GM12878 (cell line): ENCODE results near the gene ERC2. TPM values are rescaled to one million over a fixed set of nuclear protein-coding genes. Genes with fewer than 3 reads are reported as not detected.

Experiments
- ATAC-seq: fragments of 200-7000 bp; cut with Tn5 transposase; 3 replicates; pipeline ENCODE4 v1.9.1; 2020; ENCODE audit warnings: mild to moderate bottlenecking, moderate library complexity
- BruUV-seq: library from RNA; stranded (reverse); fragments of 400-500 nt; replicated peaks from 2 replicates; lab custom pipeline; 2021; lab: Mats Ljungman, UMichigan
- CTCF ChIA-PET: fragments of 300-600 bp; sonication (Branson Sonifier 250); formaldehyde crosslinking; extraction: SDS; loops from one replicate; lab custom pipeline; 2021; ENCODE audit warnings: inconsistent platforms; lab: Yijun Ruan, JAX
- POLR2A ChIA-PET: fragments of 350-600 bp; formaldehyde crosslinking; extraction: SDS; loops from one replicate; lab custom pipeline; 2021; ENCODE audit warnings: inconsistent platforms; lab: Charles Lee
- RAD21 ChIA-PET: fragments of 300-600 bp; sonication (Branson Sonifier 250); formaldehyde crosslinking; loops from one replicate; lab custom pipeline; 2023; ENCODE audit warnings: antibody characterized with exemption; ENCODE audit not compliant: unreplicated experiment; lab: Charles Lee
- SMC1A ChIA-PET: fragments of 300-600 bp; sonication (Branson Sonifier 250); formaldehyde crosslinking; loops from one replicate; lab custom pipeline; 2023; ENCODE audit not compliant: unreplicated experiment, uncharacterized antibody; lab: Charles Lee
- DNase-seq: peaks from one replicate; pipeline ENCODE4 v3.0.0-alpha.2; 2011; ENCODE audit warnings: low read depth, low spot score
- FAIRE-seq: peaks from 3 replicates; lab custom pipeline; 2011; peaks lifted over from hg19 to GRCh38; lab: Jason Lieb, UNC
- H2AFZ ChIP-seq: 2 replicates; pipeline ENCODE4 v1.6.0; 2011; ENCODE audit warnings: low read depth, low read length, control low read depth; ENCODE audit not compliant: control insufficient read depth
- H3K27ac ChIP-seq: 2 replicates; pipeline ENCODE4 v1.5.1; 2011; ENCODE audit warnings: control low read depth; ENCODE audit not compliant: control insufficient read depth, insufficient read depth
- H3K27me3 ChIP-seq, 2 experiments: replicated peaks in 1 of 2; 2 replicates each; pipeline versions ENCODE4 v1.6.0 to v1.6.1; 2011; ENCODE audit warnings: low read length in 1 of 2; ENCODE audit not compliant: control insufficient read depth in 2 of 2, insufficient read depth in 2 of 2
- H3K36me3 ChIP-seq, 2 experiments: 2 replicates each; pipeline ENCODE4 v1.5.1; 2011; ENCODE audit warnings: low read length in 1 of 2; ENCODE audit not compliant: control insufficient read depth in 2 of 2, insufficient read depth in 2 of 2
- H3K4me1 ChIP-seq: 2 replicates; pipeline ENCODE4 v1.6.1; 2011; ENCODE audit warnings: mild to moderate bottlenecking, low read length, moderate library complexity, mixed read lengths; ENCODE audit not compliant: control insufficient read depth, insufficient read depth
- H3K4me2 ChIP-seq: 2 replicates; pipeline ENCODE4 v1.6.0; 2011; ENCODE audit warnings: control low read depth; ENCODE audit not compliant: control insufficient read depth, insufficient read depth
- H3K4me3 ChIP-seq: fragments of 200-600 bp; sonication (generic); 2 replicates; pipeline ENCODE4 v1.5.1; 2016
- H3K79me2 ChIP-seq: 2 replicates; pipeline ENCODE4 v1.6.0; 2011; ENCODE audit warnings: low read length; ENCODE audit not compliant: control insufficient read depth, insufficient read depth
- H3K9ac ChIP-seq: 2 replicates; pipeline ENCODE4 v1.8.0; 2011; ENCODE audit warnings: low read length, control low read depth, mixed read lengths; ENCODE audit not compliant: control insufficient read depth, insufficient read depth
- H3K9me3 ChIP-seq: replicated peaks from 3 replicates; pipeline ENCODE4 v1.5.1; 2011; ENCODE audit warnings: mild to moderate bottlenecking, low read length; ENCODE audit not compliant: control insufficient read depth, insufficient read depth
- H4K20me1 ChIP-seq: 2 replicates; pipeline ENCODE4 v1.6.0; 2011; ENCODE audit not compliant: control insufficient read depth, insufficient read depth
- BHLHE40 ChIP-seq, 2 experiments: fragments of 450-650 bp in 1 of 2; IDR thresholded peaks; 2 replicates each; pipeline ENCODE4 v1.6.1; 2011 to 2017; ENCODE audit warnings: low read depth in 2 of 2, borderline replicate concordance in 1 of 2, improper control_type of control experiment in 1 of 2, low read length in 1 of 2, mild to moderate bottlenecking in 1 of 2
- BMI1 ChIP-seq: fragments of 450-650 bp; IDR thresholded peaks from 2 replicates; pipeline ENCODE4 v1.6.1; 2016; ENCODE audit warnings: mild to moderate bottlenecking, moderate library complexity, borderline replicate concordance
- CHD1 ChIP-seq: IDR thresholded peaks from 2 replicates; pipeline ENCODE4 v1.6.1; 2012; ENCODE audit warnings: low read depth, low read length, improper control_type of control experiment
- CHD4 ChIP-seq: fragments of 200-600 bp; sonication (generic); IDR thresholded peaks from 2 replicates; pipeline ENCODE4 v1.6.1; 2016; ENCODE audit warnings: mild to moderate bottlenecking
- CTCF ChIP-seq, 3 experiments: IDR thresholded peaks in 2 of 3; conservative IDR thresholded peaks in 1 of 3; 2 replicates each; pipeline ENCODE4 v1.5.1; 2011; ENCODE audit warnings: low read depth in 3 of 3, low read length in 3 of 3, mild to moderate bottlenecking in 3 of 3, control low read depth in 2 of 3, moderate library complexity in 2 of 3, inconsistent platforms in 1 of 3, mixed read lengths in 1 of 3; ENCODE audit not compliant: control insufficient read depth in 2 of 3, insufficient read depth in 1 of 3; ENCODE audit errors: extremely low read depth in 1 of 3
- DPF2 ChIP-seq: fragments of 450-650 bp; IDR thresholded peaks from 2 replicates; pipeline ENCODE4 v1.6.1; 2017; ENCODE audit warnings: mild to moderate bottlenecking
- EGR1 ChIP-seq, 2 experiments: IDR thresholded peaks; 1 replicate in 1 of 2; 2 replicates in 1 of 2; pipeline ENCODE4 v1.6.1; 2011 to 2012; ENCODE audit warnings: low read depth in 2 of 2, low read length in 2 of 2, borderline replicate concordance in 1 of 2, mild to moderate bottlenecking in 1 of 2, moderate library complexity in 1 of 2
- ETV6 ChIP-seq, 2 experiments: fragments of 450-650 bp in 1 of 2; IDR thresholded peaks in 1 of 2; conservative IDR thresholded peaks in 1 of 2; 2 replicates each; pipeline ENCODE4 v1.6.1; 2014; ENCODE audit warnings: antibody characterized with exemption in 1 of 2, borderline replicate concordance in 1 of 2, low read depth in 1 of 2, mild to moderate bottlenecking in 1 of 2, moderate library complexity in 1 of 2
- IKZF1 ChIP-seq: fragments of 450-650 bp; conservative IDR thresholded peaks from 2 replicates; pipeline ENCODE4 v1.6.1; 2017; ENCODE audit warnings: antibody characterized with exemption, mild to moderate bottlenecking
- JUNB ChIP-seq: IDR thresholded peaks from 2 replicates; pipeline ENCODE4 v1.6.1; 2016; ENCODE audit warnings: antibody characterized with exemption, mild to moderate bottlenecking
- MEF2B ChIP-seq: fragments of 450-650 bp; IDR thresholded peaks from 2 replicates; pipeline ENCODE4 v1.6.1; 2018; ENCODE audit warnings: mild to moderate bottlenecking, moderate library complexity; ENCODE audit not compliant: partially characterized antibody, poor library complexity, severe bottlenecking
- NFYB ChIP-seq: IDR thresholded peaks from 2 replicates; pipeline ENCODE4 v1.6.1; 2011; ENCODE audit warnings: low read depth, mild to moderate bottlenecking, low read length, improper control_type of control experiment, moderate library complexity; ENCODE audit not compliant: insufficient read depth
- NRF1 ChIP-seq: conservative IDR thresholded peaks from 2 replicates; pipeline ENCODE4 v1.6.1; 2011; ENCODE audit warnings: mild to moderate bottlenecking, low read depth, low read length, improper control_type of control experiment
- POLR2AphosphoS5 ChIP-seq: IDR thresholded peaks from 2 replicates; pipeline ENCODE4 v1.6.1; 2011; ENCODE audit warnings: mild to moderate bottlenecking, low read length, inconsistent platforms
- PRDM15 ChIP-seq: fragments of 450-650 bp; formaldehyde crosslinking; IDR thresholded peaks from 2 replicates; pipeline ENCODE4 v1.4.0; 2020; ENCODE audit warnings: mild to moderate bottlenecking, moderate library complexity
- RAD51 ChIP-seq: fragments of 450-650 bp; IDR thresholded peaks from 2 replicates; pipeline ENCODE4 v1.6.1; 2016; ENCODE audit warnings: moderate library complexity, mild to moderate bottlenecking, inconsistent platforms
- SPI1 ChIP-seq: IDR thresholded peaks from 2 replicates; pipeline ENCODE4 v1.6.1; 2011; ENCODE audit warnings: low read depth, mild to moderate bottlenecking, low read length, moderate library complexity, borderline replicate concordance; ENCODE audit not compliant: insufficient read depth
- TCF3 ChIP-seq: IDR thresholded peaks from 2 replicates; pipeline ENCODE4 v1.6.1; 2012; ENCODE audit warnings: low read depth, mild to moderate bottlenecking, low read length, borderline replicate concordance; ENCODE audit not compliant: insufficient read depth
- WGBS: methylation state at CpG from one replicate; pipeline ENCODE4 v1.1.6; 2016; ENCODE audit warnings: low lambda C conversion rate; ENCODE audit not compliant: insufficient replicate concordance, insufficient coverage; ENCODE audit errors: missing lambda C conversion rate; 5-methylcytosine and 5-hydroxymethylcytosine counted together
- in situ Hi-C: fragments of 300-500 bp; cut with MboI; formaldehyde crosslinking; loops from 9 replicates; pipeline ENCODE4 v1.14.3; 2018; ENCODE audit warnings: mixed read lengths
- intact Hi-C: fragments of 100-400 bp; cut with micrococcal nuclease; formaldehyde crosslinking; loops from one replicate; pipeline ENCODE4 v1.14.2; 2022; ENCODE audit not compliant: unreplicated experiment
- polyA plus RNA-seq, 11 experiments: library from polyadenylated mRNA; depleted of rRNA in 4 of 11; unstranded in 6 of 11; stranded (reverse) in 5 of 11; fragments of >200 nt; fragmentation: Nextera tagmentation in 4 of 11; fragmentation: Illumina TruSeq in 1 of 11; extraction: Ambion mirVana in 4 of 11; extraction: Trizol in 1 of 11; gene quantifications; 1 replicate in 1 of 11; 2 replicates in 10 of 11; pipeline versions ENCODE4 v1.2.1 to v1.2.3, GENCODE V29; 2011 to 2016; ENCODE audit warnings: inconsistent platforms in 2 of 11, missing spikeins in 2 of 11, low read depth in 1 of 11
- total RNA-seq, 4 experiments: library from RNA; depleted of rRNA in 3 of 4; stranded (reverse); fragments of >200 nt in 3 of 4; fragmentation: Illumina TruSeq in 1 of 4; extraction: Trizol in 1 of 4; gene quantifications; 2 replicates each; pipeline versions ENCODE4 v1.2.1 to v1.2.3, GENCODE V29; 2013 to 2021

The ERC2 gene
- total and polyA plus RNA-seq, 10 of the 15 experiments (the other 5 are each of a cell fraction or from before 2014, with no cell fraction given) = 0.06 to 1.4 (median 0.12) TPM; not detected in 3

DNA sequence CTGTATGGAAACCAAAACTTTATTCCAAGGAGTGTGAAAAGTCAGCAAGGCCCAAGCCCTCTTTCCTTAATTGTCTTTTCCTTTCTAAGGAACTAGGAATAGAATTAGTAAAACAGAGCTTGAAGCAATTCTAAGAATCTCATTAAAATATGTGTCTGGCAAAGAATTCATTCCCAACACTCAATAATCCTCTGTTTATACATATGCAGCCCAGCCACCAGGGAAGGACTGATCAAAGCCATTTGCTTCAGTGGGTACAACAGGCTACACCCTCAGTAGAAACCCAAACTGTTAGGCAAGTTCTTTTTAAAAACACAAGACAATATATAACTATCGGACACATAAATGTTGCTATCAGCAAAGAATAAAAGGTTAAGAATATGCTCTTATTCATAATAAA lies 266.9 kb downstream of the ERC2 start:
- Histone ChIP-seq H3K27ac (no peak overlapping the region), H3K27me3 (no peaks in the 10 kb centered on the region), H3K9ac (no peak overlapping the region), H3K4me1 (no peaks in the 10 kb centered on the region), H3K36me3 (no peaks in the 10 kb centered on the region), H3K4me3 (no peak overlapping the region), H3K4me2 (no peak overlapping the region), H2AFZ (no peak overlapping the region), H4K20me1 (no peaks in the 10 kb centered on the region), H3K79me2 (no peaks in the 10 kb centered on the region), H3K9me3 (no peaks in the 10 kb centered on the region)
- DNase-seq (no peak), FAIRE-seq (no peak), ATAC-seq (no peak)
- ChIA-PET SMC1A (no interaction called here), RAD21 (no interaction called here), CTCF (no interaction called here), POLR2A (no interaction called here)
- in situ Hi-C loops (no loop called here), intact Hi-C loops (no loop called here)
- BruUV-seq = no TSS peak
- 57% methylated on average over 1 of the region's 1 CpG for WGBS
- TF ChIP-seq CHD4 (no peak), MEF2B (no peak), PRDM15 (no peak), EGR1 (IDR thresholded peaks at IDR 0.05; ENCODE audit: borderline replicate concordance in 1 of 2, low read depth in 2 of 2, low read length in 2 of 2) (no peak), TCF3 (no peak), NFYB (no peak), NRF1 (no peak), IKZF1 (no peak), ETV6 (conservative IDR thresholded peaks at IDR 0.05 in 1 of 2, IDR thresholded peaks at IDR 0.05 in 1 of 2; ENCODE audit: borderline replicate concordance in 1 of 2, low read depth in 1 of 2) (no peak), SPI1 (no peak), CTCF (IDR thresholded peaks at IDR 0.05 in 2 of 3, conservative IDR thresholded peaks at IDR 0.05 in 1 of 3; ENCODE audit: control insufficient read depth in 2 of 3, extremely low read depth in 1 of 3, insufficient read depth in 1 of 3, low read depth in 3 of 3, low read length in 3 of 3) (no peak), BMI1 (no peak), RAD51 (no peak), DPF2 (no peak), CHD1 (no peak), BHLHE40 (IDR thresholded peaks at IDR 0.05; ENCODE audit: borderline replicate concordance in 1 of 2, low read depth in 2 of 2, low read length in 1 of 2) (no peak), POLR2AphosphoS5 (no peak), JUNB (no peak)
